NOMO-1 (cell line): ENCODE results near the gene HIC2.
"Not testable (repeated sequence)": the region's sequence is repeated elsewhere in the genome, so short reads cannot be mapped to it uniquely, and the experiment has no call there.

Experiments
- DNase-seq, 2 experiments: peaks; one replicate each; lab custom pipeline; 2025; ENCODE audit not compliant: unreplicated experiment in 2 of 2; lab: John Stamatoyannopoulos, UW

HIC2 gene

DNA sequence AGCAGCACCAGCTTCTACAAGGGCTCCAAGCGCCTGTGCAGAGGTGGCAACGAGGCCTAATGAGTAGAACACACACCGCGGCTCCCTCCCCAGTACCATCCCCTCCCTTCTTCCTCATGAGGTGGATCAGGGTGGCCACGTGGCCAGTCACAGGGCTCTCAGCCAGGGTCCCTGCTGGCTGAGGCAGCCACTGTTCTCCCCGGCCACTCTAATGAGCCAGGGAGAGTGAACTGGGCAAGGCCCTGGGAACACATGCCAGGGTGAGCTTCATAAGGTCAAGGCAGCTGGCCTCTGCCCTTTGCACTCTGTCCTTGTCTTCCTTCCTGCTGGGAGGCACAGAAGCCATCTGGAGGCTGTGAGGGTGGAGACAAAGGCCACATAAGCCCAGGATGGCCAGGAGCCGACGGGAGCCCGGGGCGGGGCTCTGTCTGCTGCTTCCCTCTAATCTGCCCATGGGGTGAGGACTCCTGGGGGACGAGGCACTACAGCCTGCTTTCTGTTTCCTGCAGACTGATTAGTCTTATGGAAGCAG, 72.0 kb downstream of the HIC2 start:
- DNase-seq = not testable (repeated sequence)

- DNase-seq = not testable (repeated sequence)
Observed at GRCh38 chr22:21490556-21490955, 73.4 kb downstream of the HIC2 start.

- not testable (repeated sequence) for DNase-seq
Observed at GRCh38 chr22:21492271-21492670, 75.1 kb downstream of the HIC2 start.

DNA sequence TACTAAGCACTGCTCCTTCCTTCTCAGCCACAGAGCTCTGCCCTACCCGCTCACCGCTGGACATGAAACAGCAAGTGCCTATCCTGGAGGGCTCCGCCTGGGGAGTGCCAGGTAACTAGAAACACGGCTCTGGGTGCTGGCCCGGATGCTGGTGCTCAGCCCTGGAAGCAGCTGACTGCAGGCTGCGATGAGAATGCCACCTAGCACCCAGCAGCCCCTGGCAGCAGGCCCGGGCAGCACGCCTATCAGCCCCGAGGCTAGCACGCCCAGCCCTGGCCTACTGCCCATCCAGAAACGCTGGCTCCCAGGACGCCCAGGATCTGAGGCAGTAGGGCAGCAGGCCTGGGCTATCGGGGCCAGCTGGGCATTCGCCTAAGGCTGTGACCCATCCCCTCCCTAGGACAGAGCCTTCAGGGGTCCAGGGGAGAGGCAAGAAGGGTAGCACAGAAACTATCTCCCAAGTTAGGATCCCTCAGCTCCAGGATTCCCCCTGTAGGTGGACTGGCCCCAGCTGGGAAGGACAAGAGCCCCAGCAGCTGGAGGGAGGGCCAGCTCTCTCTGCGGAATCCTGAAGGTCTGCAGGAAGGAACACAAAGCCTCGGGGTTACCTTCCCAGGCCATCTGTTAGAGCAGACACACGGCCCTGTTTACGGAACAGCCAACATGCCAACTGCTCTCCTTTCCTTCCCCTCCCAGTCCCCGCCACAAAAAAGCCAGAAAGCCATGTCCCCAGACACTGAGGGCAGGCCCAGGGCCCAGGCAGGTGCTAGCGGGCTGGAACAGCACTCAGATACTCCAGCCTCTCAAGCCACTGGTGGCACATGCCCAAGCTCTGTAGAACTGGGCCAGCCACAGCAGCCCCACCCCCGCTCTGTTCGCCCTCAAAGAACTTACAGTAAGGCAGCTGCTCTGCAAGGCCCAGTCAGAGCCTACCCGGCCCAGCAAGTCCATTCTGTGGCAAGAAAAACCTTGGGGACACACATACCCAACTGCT, 76.9 kb downstream of the HIC2 start:
- not testable (repeated sequence) for DNase-seq

DNA sequence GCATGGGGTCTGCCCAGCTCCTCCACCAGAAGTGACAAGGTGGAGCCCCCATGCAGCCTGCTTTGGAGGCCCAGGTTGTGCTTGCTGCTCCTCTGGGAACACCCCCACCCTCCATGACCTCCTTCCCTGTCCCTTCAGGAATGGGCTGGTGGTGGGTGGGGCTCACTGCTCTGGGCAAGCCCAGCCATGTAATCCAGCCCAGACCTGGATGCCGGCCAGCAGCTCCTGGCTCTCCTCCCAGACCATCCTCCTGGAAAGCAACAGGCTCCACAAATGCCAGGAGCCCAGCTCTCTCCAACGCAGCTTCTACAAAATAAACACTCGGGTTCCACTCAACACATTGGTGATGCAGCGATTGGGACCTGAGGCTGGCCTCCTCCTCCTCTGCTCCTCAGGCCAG, 80.8 kb downstream of the HIC2 start:
- not testable (repeated sequence) for DNase-seq

DNA sequence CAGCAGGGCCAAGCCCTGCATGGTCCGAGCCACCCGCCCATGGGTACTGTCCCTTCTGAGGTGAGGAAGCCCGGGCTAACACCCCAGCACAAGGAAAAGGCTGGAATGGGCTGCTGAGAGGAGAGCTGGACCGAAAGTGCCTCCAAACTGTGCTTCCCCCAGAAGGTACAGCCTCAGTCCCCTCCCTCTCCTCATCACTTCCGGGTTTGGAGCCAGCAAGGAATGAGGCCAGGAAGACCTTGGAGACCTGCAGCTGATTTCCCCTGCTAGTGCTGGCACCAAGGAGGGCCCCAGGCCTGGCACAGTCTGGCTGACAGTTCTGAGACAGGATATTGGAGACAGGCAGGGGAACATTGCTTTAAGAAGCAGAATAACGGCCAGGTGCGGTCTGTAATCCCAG, 81.3 kb downstream of the HIC2 start:
- not testable (repeated sequence) for DNase-seq

- not testable (repeated sequence) for DNase-seq
Observed at GRCh38 chr22:21499623-21500506, 82.7 kb downstream of the HIC2 start.
